ENCODE data around the gene JAZF1. TPM values are rescaled to one million over a fixed set of nuclear protein-coding genes. Genes with fewer than 3 reads are reported as not detected.

The JAZF1 gene
- total RNA-seq, 3 donors from 2014 or later = 8.6 to 27.4 (median 10.5) TPM

GRCh38 chr7:27994639-27995038 lies 186.0 kb downstream of the JAZF1 start:
- no peak overlapping the region for H3K4me3 ChIP-seq
- H3K4me1 ChIP-seq = peaks cover 0 to 10% of the 10 kb centered on the region in 2 donors
- no peaks in the 10 kb centered on the region for H3K9me3 ChIP-seq
- DNase-seq (ENCODE audit: low spot score in 2 of 2) = no peak
- no peak overlapping the region for H3K27ac ChIP-seq
- no peaks in the 10 kb centered on the region for H3K36me3 ChIP-seq
- TF ChIP-seq POLR2A (IDR thresholded peaks at IDR 0.05) (no peak), POLR2AphosphoS5 (IDR thresholded peaks at IDR 0.05) (no peak), CTCF (IDR thresholded peaks at IDR 0.05) (no peak)
- H3K27me3 ChIP-seq = no peaks in the 10 kb centered on the region
- intact Hi-C loops (cut with DNase I; ENCODE audit: low total_unique reads) = no loop called here

GRCh38 chr7:27992755-27993493 lies 187.7 kb downstream of the JAZF1 start:
- no peak for DNase-seq (ENCODE audit: low spot score in 2 of 2)
- no peak for TF ChIP-seq CTCF (IDR thresholded peaks at IDR 0.05)
- TF ChIP-seq POLR2A (IDR thresholded peaks at IDR 0.05) = no peak
- no peak for TF ChIP-seq POLR2AphosphoS5 (IDR thresholded peaks at IDR 0.05)
- Histone ChIP-seq H3K36me3 (no peaks in the 10 kb centered on the region), H3K4me3 (no peak overlapping the region), H3K27ac (no peak overlapping the region), H3K27me3 (no peaks in the 10 kb centered on the region), H3K4me1 (peaks cover 0 to 10% of the 10 kb centered on the region in 2 donors), H3K9me3 (no peaks in the 10 kb centered on the region)
- intact Hi-C loops (cut with DNase I; ENCODE audit: low total_unique reads) = no loop called here

- Histone ChIP-seq H3K36me3 (no peaks in the 10 kb centered on the region), H3K9me3 (no peaks in the 10 kb centered on the region), H3K27me3 (no peaks in the 10 kb centered on the region), H3K4me1 (peaks cover 0 to 10% of the 10 kb centered on the region in 2 donors), H3K4me3 (no peak overlapping the region), H3K27ac (no peak overlapping the region)
- TF ChIP-seq POLR2AphosphoS5 (IDR thresholded peaks at IDR 0.05) (no peak), POLR2A (IDR thresholded peaks at IDR 0.05) (no peak), CTCF (IDR thresholded peaks at IDR 0.05) (no peak)
- no peak for DNase-seq (ENCODE audit: low spot score in 2 of 2)
- intact Hi-C loops (cut with DNase I; ENCODE audit: low total_unique reads) = no loop called here
Observed at GRCh38 chr7:27992097-27992496, 188.5 kb downstream of the JAZF1 start.

GRCh38 chr7:27991006-27991528 lies 189.5 kb downstream of the JAZF1 start:
- Histone ChIP-seq H3K4me3 (no peak overlapping the region), H3K27me3 (no peaks in the 10 kb centered on the region), H3K36me3 (no peaks in the 10 kb centered on the region), H3K4me1 (peaks cover 0 to 10% of the 10 kb centered on the region in 2 donors), H3K27ac (no peak overlapping the region), H3K9me3 (no peaks in the 10 kb centered on the region)
- DNase-seq (ENCODE audit: low spot score in 2 of 2) = no peak
- TF ChIP-seq CTCF (IDR thresholded peaks at IDR 0.05) (no peak), POLR2A (IDR thresholded peaks at IDR 0.05) (no peak), POLR2AphosphoS5 (IDR thresholded peaks at IDR 0.05) (no peak)
- intact Hi-C loops (cut with DNase I; ENCODE audit: low total_unique reads) = no loop called here

- Histone ChIP-seq H3K4me3 (no peak overlapping the region), H3K27me3 (no peaks in the 10 kb centered on the region), H3K9me3 (peaks cover 0 to 10% of the 10 kb centered on the region in 2 donors), H3K36me3 (no peaks in the 10 kb centered on the region), H3K4me1 (no peaks in the 10 kb centered on the region), H3K27ac (no peak overlapping the region)
- DNase-seq (ENCODE audit: low spot score in 2 of 2) = no peak
- TF ChIP-seq CTCF (IDR thresholded peaks at IDR 0.05) (no peak), POLR2AphosphoS5 (IDR thresholded peaks at IDR 0.05) (no peak), POLR2A (IDR thresholded peaks at IDR 0.05) (no peak)
- intact Hi-C loops (cut with DNase I; ENCODE audit: low total_unique reads) = no loop called here
Observed at GRCh38 chr7:27976531-27976930, 204.1 kb downstream of the JAZF1 start.

All from breast epithelium (tissue), 4 donors.